HepG2 (cell line): Measurements from ENCODE around the gene INHBC. TPM values are rescaled to one million over a fixed set of nuclear protein-coding genes. Genes with fewer than 3 reads are reported as not detected.
A peak's percentile ranks its signal among the peaks of the same experiment; 100 is the strongest.

Source experiments
- ESRRA ChIP-seq: sonication (generic); formaldehyde crosslinking; IDR thresholded peaks from 2 replicates; pipeline ENCODE4 v1.5.1; 2020; ENCODE audit warnings: mild to moderate bottlenecking, low read depth, missing genetic modification reagents
- IKZF5 ChIP-seq: IDR thresholded peaks from 2 replicates; pipeline ENCODE4 v1.6.1; 2018; ENCODE audit warnings: missing genetic modification reagents, mild to moderate bottlenecking, missing compliant biosample characterization
- PHF20 ChIP-seq: sonication (generic); formaldehyde crosslinking; IDR thresholded peaks from 2 replicates; pipeline ENCODE4 v1.5.0; 2020; ENCODE audit warnings: mild to moderate bottlenecking, missing genetic modification reagents
- RFXAP ChIP-seq: sonication (generic); formaldehyde crosslinking; IDR thresholded peaks from 2 replicates; pipeline ENCODE4 v1.4.0; 2020; ENCODE audit warnings: missing genetic modification reagents, borderline replicate concordance
- ZBTB3 ChIP-seq: sonication (generic); formaldehyde crosslinking; IDR thresholded peaks from 2 replicates; pipeline ENCODE4 v1.4.0; 2020; ENCODE audit warnings: low read depth, mild to moderate bottlenecking, moderate library complexity, missing genetic modification reagents, borderline replicate concordance
- ZNF264 ChIP-seq: sonication (generic); formaldehyde crosslinking; IDR thresholded peaks from 2 replicates; pipeline ENCODE4 v1.4.0; 2020; ENCODE audit warnings: missing genetic modification reagents
- ZNF280D ChIP-seq: sonication (generic); formaldehyde crosslinking; IDR thresholded peaks from 2 replicates; pipeline ENCODE4 v1.5.1; 2020; ENCODE audit warnings: mild to moderate bottlenecking, missing genetic modification reagents
- ZNF318 ChIP-seq: sonication (generic); formaldehyde crosslinking; IDR thresholded peaks from 2 replicates; pipeline ENCODE4 v1.4.0; 2020; ENCODE audit warnings: mild to moderate bottlenecking, missing genetic modification reagents
- ZNF556 ChIP-seq: sonication (generic); formaldehyde crosslinking; IDR thresholded peaks from 2 replicates; pipeline ENCODE4 v1.4.0; 2020; ENCODE audit warnings: mild to moderate bottlenecking, missing genetic modification reagents, borderline replicate concordance
- ZNF557 ChIP-seq: sonication (generic); formaldehyde crosslinking; IDR thresholded peaks from 2 replicates; pipeline ENCODE4 v1.4.0; 2020; ENCODE audit warnings: missing genetic modification reagents
- polyA plus RNA-seq, 8 experiments: library from polyadenylated mRNA; depleted of rRNA in 3 of 8; stranded (reverse) in 7 of 8; unstranded in 1 of 8; fragments of >200 nt; fragmentation: Illumina TruSeq in 4 of 8; extraction: Trizol in 4 of 8; gene quantifications; 2 replicates each; pipeline versions ENCODE4 v1.2.1 to v1.2.3, GENCODE V29; 2011 to 2016; ENCODE audit warnings: low read depth in 4 of 8, missing spikeins in 1 of 8, mixed read lengths in 1 of 8; ENCODE audit not compliant: insufficient read depth in 1 of 8
- total RNA-seq, 5 experiments: library from RNA; depleted of rRNA; stranded (reverse); fragments of >200 nt; fragmentation: Illumina TruSeq; extraction: Trizol; gene quantifications; 2 replicates each; pipeline ENCODE4 v1.2.3, GENCODE V29; 2016; ENCODE audit warnings: low read depth in 1 of 5
- TF ChIP-seq, protein P1 (sequence below): sonication (generic); formaldehyde crosslinking; IDR thresholded peaks from 2 replicates; pipeline ENCODE4 v1.8.0; 2022; ENCODE audit warnings: mild to moderate bottlenecking, missing genetic modification reagents

Gene INHBC
- total and polyA plus RNA-seq, 2 of the 13 experiments (the other 11 are each of a cell fraction or from before 2014, with no cell fraction given) = 1.8 to 13.8 TPM

GRCh38 chr12:57430931-57431566 is 3.5 kb upstream of the INHBC start, which contains the start of gene R3HDM2 (continued):
- TF ChIP-seq RFXAP (CRISPR knock-in tag) = peak; percentile 66; the same call in 1 of the 2 replicates
- TF ChIP-seq ZNF557 (CRISPR knock-in tag) = 0 out of 2 replicates have a peak, but pooled peaks have one; percentile 65
- TF ChIP-seq ZNF318 (CRISPR knock-in tag) = no peak
- no peak; the same call in 1 of the 2 replicates for TF ChIP-seq ZNF556 (CRISPR knock-in tag)
- TF ChIP-seq ZNF280D (CRISPR knock-in tag) = no peak
- 0 out of 2 replicates have a peak, but pooled peaks have one; percentile 51 for TF ChIP-seq ZNF264 (CRISPR knock-in tag)
- peak; percentile 88 for TF ChIP-seq PHF20 (CRISPR knock-in tag)
- TF ChIP-seq ESRRA (CRISPR knock-in tag) = no peak; the same call in 1 of the 2 replicates
- TF ChIP-seq, protein P1, sequence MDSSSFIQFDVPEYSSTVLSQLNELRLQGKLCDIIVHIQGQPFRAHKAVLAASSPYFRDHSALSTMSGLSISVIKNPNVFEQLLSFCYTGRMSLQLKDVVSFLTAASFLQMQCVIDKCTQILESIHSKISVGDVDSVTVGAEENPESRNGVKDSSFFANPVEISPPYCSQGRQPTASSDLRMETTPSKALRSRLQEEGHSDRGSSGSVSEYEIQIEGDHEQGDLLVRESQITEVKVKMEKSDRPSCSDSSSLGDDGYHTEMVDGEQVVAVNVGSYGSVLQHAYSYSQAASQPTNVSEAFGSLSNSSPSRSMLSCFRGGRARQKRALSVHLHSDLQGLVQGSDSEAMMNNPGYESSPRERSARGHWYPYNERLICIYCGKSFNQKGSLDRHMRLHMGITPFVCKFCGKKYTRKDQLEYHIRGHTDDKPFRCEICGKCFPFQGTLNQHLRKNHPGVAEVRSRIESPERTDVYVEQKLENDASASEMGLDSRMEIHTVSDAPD (CRISPR knock-in tag) = 0 out of 2 replicates have a peak, but pooled peaks have one; percentile 20
- peak; percentile 68; the same call in 1 of the 2 replicates for TF ChIP-seq IKZF5 (CRISPR knock-in tag)
- no peak for TF ChIP-seq ZBTB3
